Ovary (tissue), 9 donors: ENCODE data around the gene CBX7. TPM values are rescaled to one million over a fixed set of nuclear protein-coding genes. Genes with fewer than 3 reads are reported as not detected.

Experiments used
- DNase-seq, 5 donors: peaks; one replicate each; pipeline ENCODE4 v3.0.0-alpha.2; 2019 to 2020
- H3K27ac ChIP-seq, 2 donors: fragments of 200-600 bp; one replicate each; pipeline versions ENCODE4 v1.5.1 to v1.8.0; 2019 to 2022
- H3K27me3 ChIP-seq: fragments of 200-600 bp; one replicate; pipeline ENCODE4 v1.8.0; 2022
- H3K36me3 ChIP-seq: fragments of 200-600 bp; sonication (generic); one replicate; pipeline ENCODE4 v1.5.1; 2019
- H3K4me1 ChIP-seq: one replicate; pipeline ENCODE4 v1.8.1; 2013; ENCODE audit warnings: mild to moderate bottlenecking, moderate library complexity; ENCODE audit not compliant: insufficient read depth
- H3K4me3 ChIP-seq: fragments of 200-600 bp; sonication (generic); one replicate; pipeline ENCODE4 v1.5.1; 2017
- H3K9me3 ChIP-seq, 2 donors: fragments of 200-600 bp in 1 of 2; sonication (generic) in 1 of 2; one replicate each; pipeline versions ENCODE4 v1.5.1 to v1.8.1; 2013 to 2019; ENCODE audit warnings: mild to moderate bottlenecking in 1 of 2, moderate library complexity in 1 of 2
- EP300 ChIP-seq: sonication (generic); formaldehyde crosslinking; IDR thresholded peaks from one replicate; pipeline ENCODE4 v1.6.1; 2017; ENCODE audit warnings: antibody characterized with exemption
- POLR2A ChIP-seq: fragments of 450-650 bp; IDR thresholded peaks from one replicate; pipeline ENCODE4 v1.6.1; 2017; ENCODE audit warnings: antibody characterized with exemption, mild to moderate bottlenecking, moderate library complexity
- WGBS, 3 donors: extraction: QIAGEN DNeasy Blood & Tissue Kit in 1 of 3; methylation state at CpG; one replicate each; pipeline versions ENCODE4 v1.1.5 to v1.1.7; 2013 to 2017; 5-methylcytosine and 5-hydroxymethylcytosine counted together
- intact Hi-C, 4 donors: fragments of 100-400 bp; cut with DNase I; formaldehyde crosslinking; loops; one replicate each; pipeline versions ENCODE4 v1.11.0 to v1.15.1; 2022 to 2023
- polyA plus RNA-seq, 2 donors: library from polyadenylated mRNA; stranded (reverse); fragments of 200-250 nt in 1 of 2; fragments of 350-450 nt in 1 of 2; fragmentation: Illumina TruSeq in 1 of 2; extraction: RNeasy Lipid Tissue Mini Kit (QIAGEN cat#74804) in 1 of 2; gene quantifications; one replicate each; pipeline ENCODE4 v1.2.3, GENCODE V29; 2013 to 2014
- total RNA-seq, 7 donors: library from RNA; depleted of rRNA in 2 of 7; stranded (reverse); fragments of >200 nt in 2 of 7; fragmentation: NEBNext Ultra II Directional in 3 of 7; extraction: Animal tissue kit (Norgen Biotek cat#: 25700) in 3 of 7; gene quantifications; one replicate each; pipeline versions ENCODE4 v1.1.0 to v1.2.4, GENCODE V29; 2016 to 2023
- TF ChIP-seq, protein P1 (sequence below), 3 donors: fragments of 450-650 bp in 2 of 3; fragments of 200-600 bp in 1 of 3; IDR thresholded peaks; one replicate each; pipeline versions ENCODE4 v1.5.1 to v1.8.0; 2016 to 2022; ENCODE audit warnings: antibody characterized with exemption in 3 of 3, mild to moderate bottlenecking in 1 of 3
- donor health status: DM: no; HTN: no; CAD: no; lungs with moderate emphysema.
- donor health status: DM: no; HTN: no; CAD: no.
- donor health status: Bipolar disorder and iron deficiency.
- donor health status: DM: yes; HTN: yes; CAD: no.
- donor health status: DM: no; HTN: no; CAD: no.
- donor health status: DM: yes; HTN: yes; CAD: no.

CBX7 gene
- total and polyA plus RNA-seq, 9 donors = 40.7 to 107 (median 84.9) TPM

DNA sequence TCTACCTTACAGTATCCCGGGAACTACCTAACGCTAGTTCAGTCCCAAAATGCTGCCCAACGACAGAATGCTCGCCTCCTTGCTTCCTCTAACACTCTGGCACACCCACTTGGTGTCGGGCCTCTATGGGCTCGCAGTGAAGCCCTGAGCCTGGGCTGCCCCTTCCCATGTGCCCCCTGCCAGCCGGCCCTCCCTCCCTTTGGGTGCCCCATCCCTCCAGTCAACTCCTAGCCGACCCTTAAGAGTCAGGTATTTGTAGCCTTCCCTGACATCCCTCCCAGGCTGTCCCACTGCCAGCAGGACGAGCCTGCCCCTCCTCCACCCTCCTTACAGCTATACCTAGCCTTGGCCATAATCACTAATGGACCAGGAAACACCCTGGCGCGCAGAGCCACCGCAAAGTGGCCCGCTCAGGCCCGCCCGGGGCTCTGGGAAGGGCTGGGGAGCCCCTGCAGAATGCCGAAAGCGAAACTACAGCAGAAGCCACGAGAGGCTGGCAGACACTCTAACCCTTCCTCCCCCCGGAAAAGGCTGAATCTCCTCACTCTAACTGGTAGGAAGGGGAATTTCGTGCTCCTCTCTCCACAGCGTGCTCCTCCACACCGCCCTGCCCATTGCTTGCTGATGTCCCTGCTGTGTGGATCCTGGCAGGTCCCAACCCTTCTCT lies 8.2 kb downstream of the CBX7 start:
- no peaks in the 10 kb centered on the region for H3K27me3 ChIP-seq
- no peaks in the 10 kb centered on the region for H3K36me3 ChIP-seq
- peaks cover 22% of the 10 kb centered on the region for H3K4me1 ChIP-seq
- intact Hi-C loops = no loop called here
- peak overlapping the region; percentile 79 to 97 for H3K27ac ChIP-seq
- peak in 3 of 5 donors; percentile 57 to 65 (median 64) for DNase-seq
- peak overlapping the region; percentile 55 for H3K4me3 ChIP-seq
- no peaks in the 10 kb centered on the region for H3K9me3 ChIP-seq
- TF ChIP-seq POLR2A = no peak
- TF ChIP-seq, protein P1, sequence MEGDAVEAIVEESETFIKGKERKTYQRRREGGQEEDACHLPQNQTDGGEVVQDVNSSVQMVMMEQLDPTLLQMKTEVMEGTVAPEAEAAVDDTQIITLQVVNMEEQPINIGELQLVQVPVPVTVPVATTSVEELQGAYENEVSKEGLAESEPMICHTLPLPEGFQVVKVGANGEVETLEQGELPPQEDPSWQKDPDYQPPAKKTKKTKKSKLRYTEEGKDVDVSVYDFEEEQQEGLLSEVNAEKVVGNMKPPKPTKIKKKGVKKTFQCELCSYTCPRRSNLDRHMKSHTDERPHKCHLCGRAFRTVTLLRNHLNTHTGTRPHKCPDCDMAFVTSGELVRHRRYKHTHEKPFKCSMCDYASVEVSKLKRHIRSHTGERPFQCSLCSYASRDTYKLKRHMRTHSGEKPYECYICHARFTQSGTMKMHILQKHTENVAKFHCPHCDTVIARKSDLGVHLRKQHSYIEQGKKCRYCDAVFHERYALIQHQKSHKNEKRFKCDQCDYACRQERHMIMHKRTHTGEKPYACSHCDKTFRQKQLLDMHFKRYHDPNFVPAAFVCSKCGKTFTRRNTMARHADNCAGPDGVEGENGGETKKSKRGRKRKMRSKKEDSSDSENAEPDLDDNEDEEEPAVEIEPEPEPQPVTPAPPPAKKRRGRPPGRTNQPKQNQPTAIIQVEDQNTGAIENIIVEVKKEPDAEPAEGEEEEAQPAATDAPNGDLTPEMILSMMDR (IDR thresholded peaks at IDR 0.05) = no peak
- TF ChIP-seq EP300 = no peak
- WGBS, 3 donors = 5 to 12% (median 10%) methylated on average over 22 of the region's 22 CpGs

DNA sequence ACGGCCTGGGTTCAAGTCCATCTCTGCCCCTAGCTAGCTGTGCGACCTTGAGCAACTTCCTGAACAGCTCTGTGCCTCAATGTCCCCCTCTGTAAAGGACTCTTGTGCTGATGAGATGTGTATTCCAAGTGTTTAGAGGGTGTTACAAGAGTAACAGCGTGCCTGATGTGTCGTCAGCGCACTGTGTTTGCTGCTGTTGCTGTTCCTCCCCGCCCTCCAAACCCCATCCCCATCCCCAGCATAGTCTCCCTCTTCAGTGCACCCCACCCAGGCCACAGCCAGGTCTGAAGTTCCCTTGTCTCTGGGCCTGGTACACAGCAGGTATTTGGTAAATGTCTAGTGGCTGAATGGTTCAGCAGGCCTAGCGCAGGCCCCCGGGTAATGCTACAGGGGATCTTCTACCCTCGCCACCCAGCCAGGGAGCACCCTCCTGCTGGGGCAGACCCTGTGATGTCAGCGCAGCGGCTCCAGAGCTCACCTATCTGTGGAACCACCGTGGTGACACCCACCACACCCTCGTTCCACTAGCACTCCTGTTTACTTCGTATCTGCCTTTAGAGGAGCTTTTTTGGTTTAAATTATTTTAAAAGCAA lies 10.3 kb downstream of the CBX7 start:
- WGBS, 3 donors = 93 to 94% (median 93%) methylated on average over 14 of the region's 14 CpGs
- Histone ChIP-seq H3K4me1 (peaks cover 10% of the 10 kb centered on the region), H3K27ac (no peak overlapping the region), H3K9me3 (no peaks in the 10 kb centered on the region), H3K27me3 (no peaks in the 10 kb centered on the region), H3K4me3 (no peak overlapping the region), H3K36me3 (no peaks in the 10 kb centered on the region)
- peak in 1 of 5 donors; percentile 18 for DNase-seq
- TF ChIP-seq, protein P1 (IDR thresholded peaks at IDR 0.05) = no peak
- TF ChIP-seq POLR2A = no peak
- no peak for TF ChIP-seq EP300
- intact Hi-C loops = no loop called here

DNA sequence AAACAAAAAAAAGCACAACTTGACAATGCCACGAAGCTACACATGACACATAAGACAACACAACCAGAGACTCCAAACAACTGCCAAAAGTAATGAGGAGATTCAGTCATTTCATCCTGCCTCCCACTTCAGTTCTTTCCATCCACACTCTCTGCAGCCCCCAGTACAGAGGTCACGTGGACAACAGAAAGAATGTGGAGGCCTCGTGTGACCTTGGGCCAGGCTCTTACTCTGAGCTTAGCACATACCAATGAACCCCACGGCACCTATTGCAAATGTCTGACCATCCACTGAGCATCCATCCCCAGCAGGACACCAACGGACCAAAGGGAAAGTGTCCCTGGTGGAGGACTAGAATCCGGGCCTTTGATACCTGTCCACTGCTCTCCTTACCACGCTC lies 12.5 kb downstream of the CBX7 start:
- H3K4me3 ChIP-seq = no peak overlapping the region
- 55 to 62% (median 56%) methylated on average over 7 of the region's 7 CpGs for WGBS, 3 donors
- intact Hi-C loops = loop anchor here in 1 of 4 donors (10.0 kb wide), 1 partner anchor 125 kb away; the partner anchor contains the start of gene APOBEC3C
- no peak for TF ChIP-seq EP300
- TF ChIP-seq, protein P1 (IDR thresholded peaks at IDR 0.05) = no peak
- TF ChIP-seq POLR2A = no peak
- no peak overlapping the region for H3K27ac ChIP-seq
- DNase-seq = no peak
- H3K4me1 ChIP-seq = peaks cover 7% of the 10 kb centered on the region
- H3K36me3 ChIP-seq = no peaks in the 10 kb centered on the region
- no peaks in the 10 kb centered on the region for H3K27me3 ChIP-seq
- no peaks in the 10 kb centered on the region for H3K9me3 ChIP-seq

DNA sequence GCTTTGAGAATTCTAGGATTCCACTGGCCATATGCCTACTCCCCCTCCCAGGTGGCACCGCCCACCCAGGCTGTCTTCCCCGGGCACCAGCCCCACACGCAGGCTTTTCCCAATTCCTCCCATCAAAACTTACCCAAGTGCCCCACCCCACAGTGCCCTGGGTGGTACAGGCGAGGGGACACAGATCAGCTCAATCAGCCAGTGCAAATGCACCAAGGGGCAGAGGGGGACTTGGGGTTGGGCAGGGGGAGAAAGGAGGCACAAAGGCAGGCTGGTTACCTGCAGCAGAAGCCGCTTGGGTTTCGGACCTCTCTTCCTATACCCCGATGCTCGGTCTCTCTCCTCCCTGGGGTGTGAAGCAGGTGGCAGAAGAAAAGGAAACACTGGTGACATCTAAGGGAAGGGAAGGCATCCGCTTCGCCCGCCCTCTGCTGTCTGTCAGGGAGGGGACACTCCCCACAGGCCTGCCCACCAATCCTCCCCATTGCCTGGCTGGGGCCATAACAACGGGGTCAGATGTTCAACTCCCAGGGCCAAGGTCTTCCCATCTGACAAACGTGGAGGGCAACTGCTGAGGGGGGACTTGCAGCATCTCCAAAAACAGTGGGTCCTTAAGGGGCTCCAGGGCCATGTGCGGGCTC lies 14.0 kb downstream of the CBX7 start:
- Histone ChIP-seq H3K4me3 (no peak overlapping the region), H3K9me3 (no peaks in the 10 kb centered on the region), H3K27me3 (no peaks in the 10 kb centered on the region), H3K36me3 (no peaks in the 10 kb centered on the region), H3K27ac (no peak overlapping the region), H3K4me1 (peaks cover 3% of the 10 kb centered on the region)
- TF ChIP-seq EP300 (no peak), POLR2A (no peak)
- TF ChIP-seq, protein P1 (IDR thresholded peaks at IDR 0.05) = no peak
- intact Hi-C loops = loop anchor here in 1 of 4 donors (10.0 kb wide), 1 partner anchor 124 kb away; the partner anchor contains the start of gene APOBEC3C
- no peak for DNase-seq
- WGBS, 3 donors = 79 to 81% (median 80%) methylated on average over 14 of the region's 14 CpGs
